ENCODE data around the gene ABCC10.
"Not testable (repeated sequence)": the region's sequence is repeated elsewhere in the genome, so short reads cannot be mapped to it uniquely, and the experiment has no call there.

Gene ABCC10

GRCh38 chr6:43444036-43444435 is 16.7 kb downstream of the ABCC10 start:
- DNase-seq (ENCODE audit: low spot score), result no peak

DNA sequence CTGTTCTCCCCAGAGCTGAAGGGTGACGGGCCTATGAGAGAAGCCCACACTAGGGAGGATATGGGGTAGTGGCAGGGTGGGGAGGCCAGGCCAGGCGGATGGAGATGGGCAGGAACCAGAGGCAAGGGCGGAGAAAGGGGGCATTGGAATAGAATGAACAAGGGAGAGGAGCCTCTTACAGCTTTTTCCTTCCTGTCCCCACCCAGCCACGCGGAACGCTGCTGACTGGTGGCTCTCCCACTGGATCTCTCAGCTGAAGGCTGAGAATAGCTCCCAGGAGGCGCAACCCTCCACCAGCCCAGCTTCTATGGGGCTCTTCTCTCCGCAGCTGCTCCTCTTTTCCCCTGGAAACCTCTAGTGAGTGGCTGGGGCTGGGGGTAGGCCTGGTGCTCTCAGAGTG is 17.2 kb downstream of the ABCC10 start:
- DNase-seq (ENCODE audit: low spot score), result no peak

GRCh38 chr6:43445576-43445975 is 18.2 kb downstream of the ABCC10 start:
- DNase-seq (ENCODE audit: low spot score), result no peak

GRCh38 chr6:43447604-43448003 is 20.3 kb downstream of the ABCC10 start:
- DNase-seq (ENCODE audit: low spot score), result no peak

- DNase-seq (ENCODE audit: low spot score), result no peak
Measured at GRCh38 chr6:43448916-43449315, 21.6 kb downstream of the ABCC10 start.

DNA sequence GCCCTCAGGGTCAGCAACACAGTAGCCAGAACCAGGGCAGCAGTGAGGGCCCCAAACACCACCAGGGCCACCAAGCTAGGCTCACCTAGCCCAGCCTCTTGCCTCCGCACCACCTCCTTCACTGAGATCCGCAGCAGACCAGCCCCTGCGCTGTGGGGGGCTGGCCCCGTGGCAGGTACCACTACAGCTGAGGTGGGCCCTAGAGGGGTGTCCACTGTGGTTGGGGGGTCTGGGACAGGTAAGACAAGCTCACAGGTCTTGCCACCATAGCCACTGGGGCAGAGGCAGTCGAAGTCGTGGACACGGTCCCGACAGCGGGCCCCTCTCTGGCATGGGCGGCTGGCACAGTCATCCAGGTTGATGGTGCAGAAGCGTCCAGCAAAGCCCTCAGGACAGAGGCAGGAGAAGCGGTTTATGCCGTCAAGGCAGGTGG is 23.4 kb downstream of the ABCC10 start:
- DNase-seq (ENCODE audit: low spot score), result no peak

GRCh38 chr6:43451348-43451747 is 24.0 kb downstream of the ABCC10 start:
- DNase-seq (ENCODE audit: low spot score), result no peak

- DNase-seq (ENCODE audit: low spot score), result no peak
Measured at GRCh38 chr6:43451939-43452338, 24.6 kb downstream of the ABCC10 start.

DNA sequence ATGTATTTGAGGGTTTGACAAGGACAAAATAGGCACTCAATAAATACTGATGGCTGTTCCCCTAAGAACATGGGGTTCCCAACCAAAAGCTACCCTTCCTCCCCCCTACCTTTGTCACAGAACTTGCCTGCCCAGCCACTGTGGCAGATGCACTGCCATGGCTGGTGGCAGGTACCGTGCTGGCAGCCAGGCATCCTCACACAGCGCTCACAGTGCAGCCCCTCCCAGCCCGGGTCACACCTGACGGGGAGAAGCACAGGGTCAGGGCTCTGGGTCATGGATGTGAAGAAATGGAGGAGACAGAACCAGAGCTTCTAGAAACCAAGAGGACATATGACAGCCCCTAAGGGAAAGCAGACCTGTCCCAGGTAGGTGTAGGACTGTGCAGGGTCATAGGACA is 25.6 kb downstream of the ABCC10 start:
- DNase-seq (ENCODE audit: low spot score), result no peak

GRCh38 chr6:43453831-43454230 is 26.5 kb downstream of the ABCC10 start:
- DNase-seq (ENCODE audit: low spot score), result no peak

GRCh38 chr6:43454290-43454695 is 27.0 kb downstream of the ABCC10 start:
- no peak for DNase-seq (ENCODE audit: low spot score)

DNA sequence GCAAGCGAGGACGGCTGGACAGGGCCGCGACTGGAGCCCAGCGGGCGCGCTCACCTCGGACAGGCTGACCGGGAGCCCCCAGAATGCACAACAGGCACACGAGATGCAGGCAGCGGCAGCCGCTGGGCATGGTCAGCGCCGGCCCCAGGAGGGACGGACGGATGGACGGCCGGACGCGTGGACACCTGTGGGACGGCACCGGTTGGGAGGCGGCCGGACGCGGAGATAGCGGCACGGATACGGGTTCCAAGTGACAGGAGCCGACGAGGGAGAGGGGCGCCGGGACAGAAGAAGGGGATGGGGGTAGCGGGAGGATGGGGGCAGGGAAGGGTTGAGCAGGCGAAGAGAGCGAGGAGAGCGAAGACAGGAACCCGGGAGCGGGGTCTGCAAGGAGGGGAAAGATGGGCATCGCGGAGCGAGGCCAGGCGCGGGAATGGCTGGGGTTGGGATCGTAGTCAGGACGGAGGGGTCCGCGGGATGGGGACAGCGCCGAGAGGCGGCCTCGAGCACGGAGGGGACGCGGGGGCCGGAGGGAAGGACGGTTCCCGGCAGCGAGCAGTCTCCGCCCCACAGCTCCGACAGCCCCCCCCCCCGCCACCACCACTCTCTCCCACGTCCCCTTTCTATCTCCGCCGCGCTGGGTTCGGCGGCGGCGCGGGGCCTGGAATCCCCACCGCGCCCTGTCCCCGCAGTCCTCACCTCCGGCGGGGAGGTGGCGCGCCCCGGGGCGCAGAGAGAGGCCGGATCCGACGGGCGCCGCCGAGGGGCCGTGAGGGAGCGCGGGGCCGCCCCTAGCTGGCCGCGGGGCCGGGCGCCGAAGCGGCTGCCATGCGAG is 27.6 kb downstream of the ABCC10 start:
- DNase-seq (ENCODE audit: low spot score), result peak; percentile 85

GRCh38 chr6:43455531-43456428 is 28.4 kb downstream of the ABCC10 start, which contains the start of gene DLK2:
DLK2 (minus strand) TSS chr6:43455548; CDS start chr6:43454825, 723 bp downstream.
- DNase-seq (ENCODE audit: low spot score), result peak; percentile 58

- no peak for DNase-seq (ENCODE audit: low spot score)
Measured at GRCh38 chr6:43457643-43458042, 30.3 kb downstream of the ABCC10 start.

GRCh38 chr6:43458154-43458553 is 30.8 kb downstream of the ABCC10 start:
- not testable (repeated sequence) for DNase-seq (ENCODE audit: low spot score)

DNA sequence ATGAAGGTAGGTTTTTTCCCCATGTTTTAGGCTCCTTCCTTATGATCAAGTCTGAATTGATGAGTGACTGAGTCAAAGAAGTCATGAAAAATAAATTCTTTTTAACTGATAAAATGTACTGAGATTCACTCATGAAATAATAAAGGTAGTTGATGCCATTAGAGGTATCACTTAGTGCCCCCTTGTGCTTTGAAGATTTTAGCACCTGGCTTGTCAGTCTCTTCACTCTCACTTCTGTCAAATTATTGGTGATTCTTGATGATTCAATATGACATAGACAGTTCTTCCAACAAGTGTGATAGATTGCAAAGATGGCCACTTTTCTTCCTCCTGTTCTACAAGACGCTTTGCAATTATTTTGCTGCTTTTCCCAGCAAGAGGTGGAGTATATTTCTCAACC is 32.2 kb downstream of the ABCC10 start:
- DNase-seq (ENCODE audit: low spot score), result no peak

DNA sequence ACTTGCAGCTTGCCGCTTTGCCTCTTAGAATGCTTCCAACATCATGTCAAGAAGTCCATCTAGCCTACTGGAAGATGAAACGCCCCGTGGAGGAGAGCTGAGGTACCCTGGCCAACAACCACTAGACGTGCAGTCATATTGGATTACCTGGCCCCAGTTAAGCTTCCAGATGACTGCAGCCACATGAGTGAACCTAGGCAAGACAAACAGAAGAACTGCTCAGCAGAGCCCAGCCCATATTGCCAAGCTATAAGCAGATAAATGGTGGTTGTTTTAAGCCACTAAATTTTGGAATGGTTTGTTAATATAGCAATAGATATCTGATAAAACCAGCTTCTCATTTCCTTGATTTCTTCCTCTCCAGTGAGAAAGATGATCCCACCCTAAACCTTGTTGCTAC is 32.7 kb downstream of the ABCC10 start:
- no peak for DNase-seq (ENCODE audit: low spot score)

GRCh38 chr6:43461936-43462335 is 34.6 kb downstream of the ABCC10 start:
- no peak for DNase-seq (ENCODE audit: low spot score)

GRCh38 chr6:43464337-43464736 is 37.0 kb downstream of the ABCC10 start:
- DNase-seq (ENCODE audit: low spot score), result no peak

DNA sequence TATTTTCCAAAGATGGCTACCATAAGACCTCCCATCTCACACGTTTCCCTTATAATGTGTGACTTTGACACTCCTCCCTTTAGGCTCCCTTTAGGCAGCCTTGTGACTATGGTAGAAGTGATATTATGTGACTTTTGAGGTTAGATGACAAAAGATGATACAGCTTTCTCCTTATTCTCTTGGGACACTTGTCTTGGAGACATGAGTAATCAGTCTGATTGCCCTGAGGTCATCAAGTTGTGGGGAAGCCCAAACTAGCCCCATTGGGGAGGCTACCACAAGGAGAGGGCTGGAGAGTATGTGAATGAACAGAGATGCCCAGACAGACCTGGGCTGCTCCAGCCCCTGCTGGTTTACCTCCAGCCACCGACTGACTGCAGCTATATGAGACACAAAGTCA is 38.6 kb downstream of the ABCC10 start:
- DNase-seq (ENCODE audit: low spot score), result no peak

DNA sequence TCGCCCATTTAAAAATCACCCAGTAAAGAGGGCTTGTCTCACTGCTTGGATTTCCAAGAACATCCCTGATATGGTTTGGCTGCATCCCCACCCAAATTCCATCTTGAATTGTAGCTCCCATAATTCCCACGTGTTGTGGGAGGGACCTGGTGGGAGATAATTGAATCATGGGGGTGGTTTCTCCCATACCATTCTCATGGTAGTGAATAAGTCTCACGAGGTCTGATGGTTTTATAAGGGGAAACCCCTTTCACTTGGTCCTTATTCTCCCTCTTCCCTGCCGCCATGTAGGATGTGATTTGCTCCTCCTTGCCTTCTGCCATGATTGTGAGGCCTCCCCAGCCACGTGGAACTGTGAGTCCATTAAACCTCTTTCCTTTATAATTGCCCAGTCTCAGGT is 39.9 kb downstream of the ABCC10 start:
- DNase-seq (ENCODE audit: low spot score), result not testable (repeated sequence)

- no peak for DNase-seq (ENCODE audit: low spot score)
Measured at GRCh38 chr6:43467752-43468151, 40.4 kb downstream of the ABCC10 start.

- no peak for DNase-seq (ENCODE audit: low spot score)
Measured at GRCh38 chr6:43468240-43468639, 40.9 kb downstream of the ABCC10 start.
